B cell (primary cell): ENCODE data around the gene LSMEM2. TPM values are rescaled to one million over a fixed set of nuclear protein-coding genes. Genes with fewer than 3 reads are reported as not detected.

Source experiments
- ATAC-seq: fragments of 200-7000 bp; cut with Tn5 transposase; one replicate; pipeline ENCODE4 v1.10.0; 2021; ENCODE audit warnings: low read depth, mild to moderate bottlenecking, moderate number of reproducible peaks, moderate library complexity
- CTCF ChIA-PET: fragments of 350-600 bp; sonication (Branson Sonifier 250); formaldehyde crosslinking; loops from one replicate; lab custom pipeline; 2021; ENCODE audit warnings: antibody characterized with exemption, inconsistent platforms; lab: Charles Lee
- POLR2A ChIA-PET: fragments of 350-600 bp; sonication (Branson Sonifier 250); formaldehyde crosslinking; loops from one replicate; lab custom pipeline; 2021; ENCODE audit warnings: antibody characterized with exemption; lab: Charles Lee
- DNase-seq: peaks from one replicate; pipeline ENCODE4 v3.0.0; 2013
- H2AFZ ChIP-seq: 2 replicates; pipeline ENCODE4 v1.6.1; 2012; ENCODE audit warnings: mild to moderate bottlenecking, low read depth, low read length; ENCODE audit not compliant: insufficient read depth, poor library complexity, severe bottlenecking
- H3K27ac ChIP-seq, 2 donors: 1 replicate in 1 of 2; 2 replicates in 1 of 2; pipeline ENCODE4 v1.5.1; 2012 to 2013; ENCODE audit warnings: low read length in 2 of 2, mild to moderate bottlenecking in 2 of 2, moderate library complexity in 1 of 2
- H3K27me3 ChIP-seq, 4 experiments: fragments of 200-600 bp in 1 of 4; sonication (generic) in 1 of 4; replicated peaks in 1 of 4; 1 replicate in 2 of 4; 2 replicates in 2 of 4; pipeline versions ENCODE4 v1.6.1 to v1.7.0; 2013 to 2016; ENCODE audit warnings: low read length in 3 of 4, mild to moderate bottlenecking in 2 of 4, mixed read lengths in 1 of 4, moderate library complexity in 1 of 4; ENCODE audit not compliant: insufficient read depth in 4 of 4, control insufficient read depth in 3 of 4; ENCODE audit errors: control extremely low read depth in 1 of 4
- H3K36me3 ChIP-seq, 2 experiments: replicated peaks in 1 of 2; 1 replicate in 1 of 2; 2 replicates in 1 of 2; pipeline versions ENCODE4 v1.6.1 to v1.7.1; 2013; ENCODE audit warnings: low read length in 1 of 2; ENCODE audit not compliant: insufficient read depth in 2 of 2, control insufficient read depth in 1 of 2; ENCODE audit errors: control extremely low read depth in 1 of 2, extremely low read depth in 1 of 2
- H3K4me1 ChIP-seq, 2 donors: fragments of 200-600 bp in 1 of 2; sonication (generic) in 1 of 2; 1 replicate in 1 of 2; 2 replicates in 1 of 2; pipeline versions ENCODE4 v1.5.1 to v1.6.1; 2013 to 2017; ENCODE audit warnings: low read length in 2 of 2; ENCODE audit not compliant: control insufficient read depth in 2 of 2, insufficient read depth in 2 of 2
- H3K4me2 ChIP-seq: replicated peaks from 2 replicates; pipeline ENCODE3; 2012; ENCODE audit warnings: mild to moderate bottlenecking, low read depth, low read length; ENCODE audit not compliant: poor library complexity, severe bottlenecking
- H3K4me3 ChIP-seq, 5 experiments: fragments of 200-600 bp in 1 of 5; sonication (generic) in 1 of 5; 1 replicate in 3 of 5; 2 replicates in 2 of 5; pipeline versions ENCODE4 v1.5.1 to v1.7.0; 2011 to 2016; ENCODE audit warnings: low read length in 4 of 5, mild to moderate bottlenecking in 4 of 5, low read depth in 2 of 5, control low read depth in 1 of 5, moderate library complexity in 1 of 5; ENCODE audit not compliant: insufficient read depth in 1 of 5; ENCODE audit errors: control extremely low read depth in 1 of 5, extremely low read depth in 1 of 5
- H3K79me2 ChIP-seq: fragments of 200-600 bp; sonication (generic); one replicate; pipeline ENCODE4 v1.6.0; 2016; ENCODE audit warnings: low read length; ENCODE audit not compliant: control insufficient read depth, insufficient read depth
- H3K9ac ChIP-seq: fragments of 200-600 bp; sonication (generic); 2 replicates; pipeline ENCODE4 v1.6.1; 2017; ENCODE audit warnings: mild to moderate bottlenecking, low read length, moderate library complexity
- H3K9me3 ChIP-seq, 3 donors: one replicate each; pipeline versions ENCODE4 v1.6.1 to v1.7.1; 2013; ENCODE audit warnings: low read length in 2 of 3; ENCODE audit not compliant: control insufficient read depth in 2 of 3, insufficient read depth in 1 of 3; ENCODE audit errors: control extremely low read depth in 1 of 3
- H4K20me1 ChIP-seq: 2 replicates; pipeline ENCODE4 v1.6.0; 2012; ENCODE audit warnings: mild to moderate bottlenecking, low read length; ENCODE audit not compliant: insufficient read depth, control insufficient read depth, poor library complexity, severe bottlenecking
- H3K27ac Mint-ChIP-seq: one replicate; pipeline ENCODE4 v1.8.0; 2021; ENCODE audit warnings: mixed read lengths
- H3K27me3 Mint-ChIP-seq: one replicate; pipeline ENCODE4 v1.8.0; 2021; ENCODE audit warnings: mixed read lengths
- H3K4me1 Mint-ChIP-seq: one replicate; pipeline ENCODE4 v1.8.0; 2021; ENCODE audit warnings: mixed read lengths
- H3K4me3 Mint-ChIP-seq: one replicate; pipeline ENCODE4 v1.8.0; 2021; ENCODE audit warnings: mixed read lengths
- H3K9me3 Mint-ChIP-seq: one replicate; pipeline ENCODE4 v1.8.0; 2022; ENCODE audit warnings: mixed read lengths; ENCODE audit not compliant: insufficient read depth
- EZH2 ChIP-seq: IDR thresholded peaks from 2 replicates; pipeline ENCODE4 v1.6.1; 2012; ENCODE audit warnings: borderline replicate concordance, low read depth, mild to moderate bottlenecking, moderate library complexity, low read length; ENCODE audit not compliant: insufficient read depth, poor library complexity, severe bottlenecking
- WGBS: methylation state at CpG from one replicate; pipeline ENCODE4 v1.1.5; 2013; ENCODE audit warnings: missing lambda C conversion rate; ENCODE audit not compliant: insufficient coverage; 5-methylcytosine and 5-hydroxymethylcytosine counted together
- intact Hi-C: fragments of 100-400 bp; cut with micrococcal nuclease; formaldehyde crosslinking; loops from one replicate; pipeline ENCODE4 v1.10.0; 2022
- polyA plus RNA-seq: library from polyadenylated mRNA; depleted of rRNA; stranded (reverse); fragments of >200 nt; gene quantifications from 2 replicates; pipeline ENCODE4 v1.2.3, GENCODE V29; 2012
- total RNA-seq, 2 donors: library from RNA; stranded (reverse); fragments of 120-200 nt in 1 of 2; gene quantifications; 1 replicate in 1 of 2; 2 replicates in 1 of 2; pipeline versions ENCODE4 v1.2.3 to v1.2.4, GENCODE V29; 2013 to 2022
- TF ChIP-seq, protein P1 (sequence below): fragments of 200-600 bp; IDR thresholded peaks from one replicate; pipeline ENCODE4 v1.8.0; 2022; ENCODE audit warnings: antibody characterized with exemption, mild to moderate bottlenecking

Gene LSMEM2
- total and polyA plus RNA-seq, 2 donors (not counting 1 experiment from before 2014, with no cell fraction given): not detected

DNA sequence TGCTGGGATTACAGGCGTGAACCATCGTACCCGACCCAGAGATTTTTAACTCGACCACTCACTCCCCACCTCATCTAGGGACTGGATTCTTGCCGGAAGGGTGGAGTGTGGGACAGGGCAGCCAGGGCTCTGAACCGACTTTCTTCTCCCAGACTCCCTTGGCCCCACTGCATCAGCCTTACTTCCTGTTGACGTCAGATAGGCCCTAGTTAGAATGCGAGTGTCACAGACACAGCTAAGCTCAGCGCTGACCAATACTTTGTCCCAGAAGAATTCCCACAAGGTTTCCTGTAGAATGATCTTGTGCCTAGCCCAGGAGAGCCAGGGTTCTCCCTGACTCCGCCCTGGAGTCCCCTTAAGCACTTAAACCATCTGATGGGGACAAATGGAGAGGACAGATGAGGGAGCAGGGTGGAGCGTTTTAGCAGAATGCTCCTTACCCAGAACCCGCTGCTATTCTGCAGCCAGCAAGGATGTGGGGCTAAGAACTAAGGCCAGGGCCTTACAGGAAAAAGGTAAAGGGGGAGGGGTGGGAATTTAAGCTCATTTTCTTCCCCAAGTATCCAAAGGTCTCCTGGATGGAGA lies 54.9 kb downstream of the LSMEM2 start:
- Histone ChIP-seq H3K27me3 (no peaks in the 10 kb centered on the region), H3K9ac (no peak overlapping the region), H2AFZ (no peak overlapping the region), H3K79me2 (peaks cover 69% of the 10 kb centered on the region), H3K4me2 (no peak overlapping the region), H3K36me3 (peaks cover 0 to 51% of the 10 kb centered on the region in 2 experiments), H3K4me3 (no peak overlapping the region), H3K9me3 (no peaks in the 10 kb centered on the region), H3K27ac (peak overlapping the region in 1 of 2 donors; percentile 63), H4K20me1 (peaks cover 47% of the 10 kb centered on the region), H3K4me1 (peaks cover 19 to 46% of the 10 kb centered on the region in 2 donors)
- CTCF ChIA-PET: interaction anchor here (1.0 kb wide), 1 partner anchor 16 kb away, joined by 3 read pairs; the partner anchor contains the start of gene NPRL2
- no peak for ATAC-seq
- Mint-ChIP-seq H3K4me3 (no peak overlapping the region), H3K27ac (peak overlapping the region; percentile 6), H3K4me1 (peaks cover 36% of the 10 kb centered on the region), H3K27me3 (no peaks in the 10 kb centered on the region), H3K9me3 (no peaks in the 10 kb centered on the region)
- DNase-seq: no peak
- POLR2A ChIA-PET: no interaction called here
- intact Hi-C loops: no loop called here
- no peak for TF ChIP-seq EZH2
- TF ChIP-seq, protein P1, sequence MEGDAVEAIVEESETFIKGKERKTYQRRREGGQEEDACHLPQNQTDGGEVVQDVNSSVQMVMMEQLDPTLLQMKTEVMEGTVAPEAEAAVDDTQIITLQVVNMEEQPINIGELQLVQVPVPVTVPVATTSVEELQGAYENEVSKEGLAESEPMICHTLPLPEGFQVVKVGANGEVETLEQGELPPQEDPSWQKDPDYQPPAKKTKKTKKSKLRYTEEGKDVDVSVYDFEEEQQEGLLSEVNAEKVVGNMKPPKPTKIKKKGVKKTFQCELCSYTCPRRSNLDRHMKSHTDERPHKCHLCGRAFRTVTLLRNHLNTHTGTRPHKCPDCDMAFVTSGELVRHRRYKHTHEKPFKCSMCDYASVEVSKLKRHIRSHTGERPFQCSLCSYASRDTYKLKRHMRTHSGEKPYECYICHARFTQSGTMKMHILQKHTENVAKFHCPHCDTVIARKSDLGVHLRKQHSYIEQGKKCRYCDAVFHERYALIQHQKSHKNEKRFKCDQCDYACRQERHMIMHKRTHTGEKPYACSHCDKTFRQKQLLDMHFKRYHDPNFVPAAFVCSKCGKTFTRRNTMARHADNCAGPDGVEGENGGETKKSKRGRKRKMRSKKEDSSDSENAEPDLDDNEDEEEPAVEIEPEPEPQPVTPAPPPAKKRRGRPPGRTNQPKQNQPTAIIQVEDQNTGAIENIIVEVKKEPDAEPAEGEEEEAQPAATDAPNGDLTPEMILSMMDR: no peak
- WGBS: 82% methylated on average over 10 of the region's 12 CpGs

DNA sequence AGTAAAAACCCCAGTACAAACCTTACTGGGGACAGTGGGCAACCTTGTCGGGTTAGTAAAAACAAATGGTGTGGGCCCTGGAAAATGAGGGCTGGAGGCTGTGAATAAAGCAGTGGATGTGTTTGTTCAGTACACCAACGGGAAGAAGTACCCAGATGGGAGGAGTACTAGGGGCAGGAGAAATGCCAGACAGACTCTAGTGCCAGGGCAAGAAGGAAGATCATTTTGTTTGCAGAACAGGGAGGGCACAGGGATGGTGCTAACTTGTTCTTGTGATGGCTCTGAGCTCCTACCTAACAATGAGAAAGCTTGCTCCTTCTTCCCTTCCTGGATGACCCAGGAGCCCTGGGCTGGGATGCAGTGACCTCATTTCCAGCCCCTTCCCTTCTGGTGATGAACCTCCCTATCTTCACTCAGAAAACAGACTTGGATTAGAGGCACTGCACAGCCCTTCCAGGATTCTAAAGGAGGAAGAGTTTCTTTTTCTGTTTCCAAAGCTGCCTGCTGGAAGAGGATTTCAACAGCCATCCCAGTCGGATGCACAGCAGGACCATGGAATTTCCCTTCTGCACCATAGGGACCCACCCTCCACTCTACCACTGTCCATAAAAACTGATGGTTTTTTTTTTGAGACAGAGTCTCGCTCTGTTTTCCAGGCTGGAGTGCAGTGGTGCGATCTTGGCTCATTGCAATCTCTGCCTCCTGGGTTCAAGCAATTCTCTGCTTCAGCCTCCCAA lies 55.6 kb downstream of the LSMEM2 start:
- TF ChIP-seq, protein P1: no peak
- TF ChIP-seq EZH2: no peak
- H3K4me2 ChIP-seq: no peak overlapping the region
- no peak overlapping the region for H3K9ac ChIP-seq
- peaks cover 47% of the 10 kb centered on the region for H4K20me1 ChIP-seq
- ChIA-PET POLR2A (no interaction called here), CTCF (interaction anchor here (3.4 kb wide), 1 partner anchor 11 kb away, joined by 22 read pairs; the partner anchor contains the start of gene HYAL2)
- H3K36me3 ChIP-seq: peaks cover 0 to 47% of the 10 kb centered on the region in 2 experiments
- Mint-ChIP-seq H3K4me1 (peaks cover 40% of the 10 kb centered on the region), H3K9me3 (no peaks in the 10 kb centered on the region), H3K27ac (peak overlapping the region; percentile 50), H3K4me3 (peak overlapping the region; percentile 34), H3K27me3 (no peaks in the 10 kb centered on the region)
- H3K79me2 ChIP-seq: peaks cover 76% of the 10 kb centered on the region
- no peaks in the 10 kb centered on the region for H3K27me3 ChIP-seq
- H3K4me1 ChIP-seq: peaks cover 25 to 52% of the 10 kb centered on the region in 2 donors
- 89% methylated on average over 5 of the region's 5 CpGs for WGBS
- no peak overlapping the region for H2AFZ ChIP-seq
- H3K9me3 ChIP-seq: no peaks in the 10 kb centered on the region
- intact Hi-C loops: loop anchor here (5.0 kb wide), 1 partner anchor 97 kb away; the partner anchor contains the start of gene GNAI2
- ATAC-seq (no peak), DNase-seq (no peak)
- H3K27ac ChIP-seq: peak overlapping the region in 1 of 2 donors; percentile 63
- no peak overlapping the region for H3K4me3 ChIP-seq
